PC-3 (cell line): ENCODE measurements around the gene LAG3. TPM values are rescaled to one million over a fixed set of nuclear protein-coding genes. Genes with fewer than 3 reads are reported as not detected.

ENCODE experiments used
- ATAC-seq: fragments of 200-7000 bp; cut with Tn5 transposase; 2 replicates; pipeline ENCODE4 v1.9.1; 2020; ENCODE audit warnings: mild to moderate bottlenecking, moderate library complexity
- BruUV-seq: library from RNA; stranded (reverse); fragments of 400-500 nt; replicated peaks from 2 replicates; lab custom pipeline; 2021; lab: Mats Ljungman, UMichigan
- CTCF ChIA-PET: fragments of 300-600 bp; sonication (Branson Sonifier 250); formaldehyde crosslinking; loops from one replicate; lab custom pipeline; 2022; ENCODE audit warnings: antibody characterized with exemption; lab: Charles Lee
- POLR2A ChIA-PET: fragments of 300-600 bp; sonication (Branson Sonifier 250); formaldehyde crosslinking; loops from one replicate; lab custom pipeline; 2022; ENCODE audit warnings: antibody characterized with exemption; ENCODE audit not compliant: unreplicated experiment; lab: Charles Lee
- DNase-seq: peaks from one replicate; pipeline ENCODE4 v3.0.0-alpha.2; 2015
- H2AFZ ChIP-seq: fragments of 300-600 bp; sonication (generic); 2 replicates; pipeline ENCODE4 v1.6.0; 2016; ENCODE audit warnings: antibody characterized with exemption, low read length
- H3F3A ChIP-seq: fragments of 300-600 bp; sonication (generic); one replicate; pipeline ENCODE4 v1.6.0; 2017; ENCODE audit warnings: antibody characterized with exemption, low read length, control low read depth, mild to moderate bottlenecking; ENCODE audit not compliant: unreplicated experiment
- H3K27ac ChIP-seq: fragments of 300-600 bp; sonication (generic); 2 replicates; pipeline ENCODE4 v1.5.1; 2016; ENCODE audit warnings: mild to moderate bottlenecking, low read length
- H3K27me3 ChIP-seq: fragments of 300-600 bp; sonication (generic); 2 replicates; pipeline ENCODE4 v1.6.1; 2016; ENCODE audit warnings: low read length, mixed read lengths
- H3K36me3 ChIP-seq: fragments of 300-600 bp; sonication (generic); 2 replicates; pipeline ENCODE4 v1.6.1; 2016; ENCODE audit warnings: low read depth, mixed run types, low read length, mixed read lengths
- H3K4me1 ChIP-seq: fragments of 300-600 bp; sonication (generic); 2 replicates; pipeline ENCODE4 v1.5.1; 2016; ENCODE audit warnings: low read length; ENCODE audit not compliant: insufficient read depth
- H3K4me2 ChIP-seq: fragments of 300-600 bp; sonication (generic); 2 replicates; pipeline ENCODE4 v1.6.0; 2016; ENCODE audit warnings: low read length
- H3K4me3 ChIP-seq: fragments of 300-600 bp; sonication (generic); 2 replicates; pipeline ENCODE4 v1.5.1; 2016; ENCODE audit warnings: mild to moderate bottlenecking, low read length, mixed read lengths
- H3K79me2 ChIP-seq: fragments of 300-600 bp; sonication (generic); 2 replicates; pipeline ENCODE4 v1.6.1; 2017; ENCODE audit warnings: low read length, mixed read lengths
- H3K9ac ChIP-seq: fragments of 300-600 bp; sonication (generic); 2 replicates; pipeline ENCODE4 v1.6.0; 2016; ENCODE audit warnings: mild to moderate bottlenecking, low read length
- H3K9me2 ChIP-seq: fragments of 300-600 bp; sonication (generic); replicated peaks from 2 replicates; pipeline ENCODE4 v1.6.1; 2016; ENCODE audit warnings: mixed run types, low read length, mixed read lengths
- H3K9me3 ChIP-seq: fragments of 300-600 bp; sonication (generic); 2 replicates; pipeline ENCODE4 v1.6.1; 2016; ENCODE audit warnings: low read length, mixed read lengths
- H4K20me1 ChIP-seq: fragments of 300-600 bp; sonication (generic); 2 replicates; pipeline ENCODE4 v1.6.1; 2016; ENCODE audit warnings: low read length, mixed read lengths
- CTCF ChIP-seq: fragments of 300-600 bp; sonication (generic); conservative IDR thresholded peaks from 2 replicates; pipeline ENCODE4 v1.5.1; 2017; ENCODE audit warnings: antibody characterized with exemption, low read depth, mild to moderate bottlenecking, low read length
- EZH2 ChIP-seq: fragments of 300-600 bp; sonication (generic); IDR thresholded peaks from one replicate; pipeline ENCODE4 v1.6.1; 2017; ENCODE audit warnings: antibody characterized with exemption, mild to moderate bottlenecking, low read length; ENCODE audit not compliant: unreplicated experiment
- EZH2phosphoT487 ChIP-seq: fragments of 300-600 bp; sonication (generic); IDR thresholded peaks from 2 replicates; pipeline ENCODE4 v1.6.1; 2018; ENCODE audit warnings: mild to moderate bottlenecking, antibody characterized with exemption, low read length, borderline replicate concordance
- intact Hi-C: fragments of 100-400 bp; cut with micrococcal nuclease; formaldehyde crosslinking; loops from 2 replicates; pipeline ENCODE4 v1.9.0; 2023
- total RNA-seq: library from RNA; depleted of rRNA; stranded (reverse); fragments of >200 nt; gene quantifications from 2 replicates; pipeline ENCODE4 v1.2.3, GENCODE V29; 2014

LAG3 gene
- total RNA-seq, 1 experiment from 2014 or later = 0.58 TPM

- intact Hi-C loops = no loop called here
Observed at GRCh38 chr12:6765048-6765633, 7.2 kb upstream of the LAG3 start.

DNA sequence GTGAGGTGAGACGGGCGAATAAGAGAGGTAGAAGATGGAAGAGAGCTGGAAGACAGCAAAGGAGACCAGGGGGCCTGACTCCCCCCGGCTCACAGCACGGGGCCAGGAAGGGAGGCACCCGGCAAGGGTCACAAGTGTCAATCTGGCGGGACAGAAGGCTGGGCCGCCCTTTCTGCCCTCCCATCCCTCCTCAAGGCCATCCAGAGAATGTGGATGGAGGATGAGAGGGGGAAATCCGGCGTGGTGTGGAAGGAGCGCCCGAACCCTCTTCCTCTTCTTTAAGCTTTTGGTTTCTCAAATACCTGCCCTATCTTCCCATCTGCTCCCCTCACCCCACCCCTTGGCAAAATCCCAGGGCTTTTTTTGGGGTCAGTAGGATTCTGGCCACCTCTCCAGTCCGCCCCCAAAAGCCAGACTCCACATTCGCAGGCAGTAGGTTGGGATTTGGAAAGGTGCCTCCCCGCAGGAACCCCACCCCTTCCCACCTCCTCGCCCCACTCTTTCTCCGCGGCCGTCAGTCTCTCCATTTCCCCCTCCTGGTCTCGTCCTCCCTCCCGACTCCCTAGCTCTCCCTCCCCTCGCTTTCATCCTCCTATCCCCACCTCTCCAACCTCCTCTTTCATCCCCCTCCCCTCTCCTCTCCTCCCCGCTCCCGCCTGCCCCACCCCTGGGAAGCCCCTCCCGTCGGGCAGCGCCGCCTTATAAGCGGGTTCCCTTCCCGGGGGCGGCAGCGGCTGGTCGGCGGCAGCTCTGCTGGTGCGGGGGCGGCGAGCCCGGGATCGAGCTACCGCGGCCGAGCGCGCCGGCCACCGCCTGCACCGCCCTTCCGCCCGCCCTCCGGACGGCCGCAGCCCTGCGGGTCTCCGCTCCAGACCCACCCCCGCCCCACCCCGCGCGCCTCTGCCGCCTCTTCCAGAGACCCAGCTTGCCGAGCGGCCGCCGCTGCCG is 6.4 kb upstream of the LAG3 start, which contains the start of gene PTMS:
Gene PTMS, plus strand, starts transcription at position 730 of the 948 bp plus-strand sequence. CDS start 343 bp downstream, outside the sequence.
- intact Hi-C loops = loop anchor here (2.0 kb wide), 1 partner anchor 13 kb away; the partner anchor contains the start of gene MLF2
- no peaks in the 10 kb centered on the region for H3F3A ChIP-seq
- peak within 1 kb of the TSS; percentile 75 for H2AFZ ChIP-seq
- POLR2A ChIA-PET = interaction anchor here (0.6 to 1.5 kb wide), 4 partner anchors 13 to 86 kb away, joined by 4 to 14 read pairs (median 7); partner anchors contain the start of gene MLF2
- H3K79me2 ChIP-seq = peaks cover 27% of the 10 kb centered on the region
- H3K9ac ChIP-seq = peak within 1 kb of the TSS; percentile 79
- H4K20me1 ChIP-seq = no peaks in the 10 kb centered on the region; the same call in 1 of the 2 replicates
- H3K4me3 ChIP-seq = peak within 1 kb of the TSS; percentile 89
- peak; percentile 78 for DNase-seq
- no peaks in the 10 kb centered on the region for H3K9me3 ChIP-seq
- CTCF ChIA-PET = interaction anchor here (0.5 to 2.0 kb wide), 3 partner anchors 12 to 23 kb away, joined by 3 to 24 read pairs (median 5); partner anchors contain the start of gene MLF2
- TSS peak; percentile 35 for BruUV-seq
- no peaks in the 10 kb centered on the region for H3K36me3 ChIP-seq
- peak; percentile 34 for ATAC-seq
- TF ChIP-seq EZH2phosphoT487 (no peak), CTCF (no peak), EZH2 (no peak)
- H3K4me1 ChIP-seq = peaks cover 36% of the 10 kb centered on the region
- H3K27me3 ChIP-seq = no peaks in the 10 kb centered on the region
- H3K4me2 ChIP-seq = peak within 1 kb of the TSS; percentile 96
- H3K9me2 ChIP-seq = no peaks in the 10 kb centered on the region
- peak within 1 kb of the TSS; percentile 9 for H3K27ac ChIP-seq

More at GRCh38 chr12:6765048-6765633, 7.2 kb upstream of the LAG3 start:
- ChIA-PET CTCF (no interaction called here), POLR2A (interaction anchor here (0.7 kb wide), 1 partner anchor 12 kb away, joined by 8 read pairs; the partner anchor contains the start of gene MLF2)
- Histone ChIP-seq H4K20me1 (no peaks in the 10 kb centered on the region; the same call in 1 of the 2 replicates), H3K9me2 (no peaks in the 10 kb centered on the region), H3K27ac (peak overlapping the region; percentile 5; the same call in 1 of the 2 replicates), H3K4me3 (peak overlapping the region; percentile 67; the same call in 1 of the 2 replicates), H2AFZ (peak overlapping the region; percentile 69; the same call in 1 of the 2 replicates), H3K9ac (no peak overlapping the region), H3K27me3 (no peaks in the 10 kb centered on the region), H3K9me3 (no peaks in the 10 kb centered on the region), H3K79me2 (peaks cover 27% of the 10 kb centered on the region), H3K36me3 (no peaks in the 10 kb centered on the region), H3F3A (no peaks in the 10 kb centered on the region), H3K4me2 (peak overlapping the region; percentile 75), H3K4me1 (peaks cover 36% of the 10 kb centered on the region)
- TF ChIP-seq EZH2phosphoT487 = no peak
- no peak for TF ChIP-seq EZH2
- TF ChIP-seq CTCF = no peak
- ATAC-seq = no peak
- DNase-seq = peak; percentile 9
- BruUV-seq = no TSS peak
